SK-N-SH (cell line): ENCODE data around the gene NTM.

Experiments
- CTCF ChIP-seq: fragments of 200-600 bp; sonication (generic); IDR thresholded peaks from 2 replicates; pipeline ENCODE4 v1.6.1; 2017; ENCODE audit warnings: antibody characterized with exemption, mild to moderate bottlenecking, moderate library complexity
- EP300 ChIP-seq, 2 experiments: IDR thresholded peaks; 2 replicates each; pipeline versions ENCODE4 v1.4.0 to v1.6.1; 2012; ENCODE audit warnings: borderline replicate concordance in 1 of 2, low read depth in 1 of 2, low read length in 1 of 2
- EZH2phosphoT487 ChIP-seq: fragments of 200-600 bp; sonication (generic); IDR thresholded peaks from 2 replicates; pipeline ENCODE4 v1.6.1; 2017; ENCODE audit warnings: low read depth, mixed run types, mild to moderate bottlenecking, antibody characterized with exemption, moderate library complexity, borderline replicate concordance
- FOXJ3 ChIP-seq: sonication (generic); formaldehyde crosslinking; IDR thresholded peaks from 2 replicates; pipeline ENCODE4 v1.5.1; 2020; ENCODE audit warnings: mild to moderate bottlenecking, missing genetic modification reagents
- GATA2 ChIP-seq: sonication (generic); formaldehyde crosslinking; IDR thresholded peaks from 2 replicates; pipeline ENCODE4 v1.5.0; 2020; ENCODE audit warnings: mild to moderate bottlenecking, missing genetic modification reagents
- NFIC ChIP-seq: IDR thresholded peaks from 2 replicates; pipeline ENCODE4 v1.4.0; 2012; ENCODE audit warnings: borderline replicate concordance
- NRF1 ChIP-seq: IDR thresholded peaks from 2 replicates; pipeline ENCODE4 v1.6.1; 2012; ENCODE audit warnings: low read depth, mild to moderate bottlenecking, low read length
- POLR2AphosphoS5 ChIP-seq: IDR thresholded peaks from 2 replicates; pipeline ENCODE4 v1.6.1; 2012; ENCODE audit warnings: low read depth, low read length
- RCOR1 ChIP-seq: fragments of 150-350 bp; IDR thresholded peaks from 2 replicates; pipeline ENCODE4 v1.6.1; 2017; ENCODE audit warnings: antibody characterized with exemption, low read length
- RFX5 ChIP-seq: IDR thresholded peaks from 2 replicates; pipeline ENCODE4 v1.6.1; 2012; ENCODE audit warnings: mild to moderate bottlenecking, improper control_type of control experiment, low read length
- TAF1 ChIP-seq: IDR thresholded peaks from 2 replicates; pipeline ENCODE4 v1.6.1; 2012; ENCODE audit warnings: low read depth, mild to moderate bottlenecking, low read length, moderate library complexity, borderline replicate concordance
- TF ChIP-seq, protein P1 (sequence below): IDR thresholded peaks from 2 replicates; pipeline ENCODE4 v1.4.0; 2012; ENCODE audit warnings: low read depth, borderline replicate concordance

GRCh38 chr11:132131961-132132360 lies 761.5 kb downstream of the NTM start:
- TF ChIP-seq FOXJ3 = no peak
- no peak for TF ChIP-seq NFIC
- no peak for TF ChIP-seq POLR2AphosphoS5
- no peak for TF ChIP-seq EZH2phosphoT487
- no peak for TF ChIP-seq EP300 (IDR thresholded peaks at IDR 0.05; ENCODE audit: borderline replicate concordance in 1 of 2, low read depth in 1 of 2, low read length in 1 of 2)
- no peak for TF ChIP-seq TAF1
- no peak for TF ChIP-seq RFX5
- no peak for TF ChIP-seq CTCF
- TF ChIP-seq GATA2 = no peak
- no peak for TF ChIP-seq RCOR1
- TF ChIP-seq, protein P1, sequence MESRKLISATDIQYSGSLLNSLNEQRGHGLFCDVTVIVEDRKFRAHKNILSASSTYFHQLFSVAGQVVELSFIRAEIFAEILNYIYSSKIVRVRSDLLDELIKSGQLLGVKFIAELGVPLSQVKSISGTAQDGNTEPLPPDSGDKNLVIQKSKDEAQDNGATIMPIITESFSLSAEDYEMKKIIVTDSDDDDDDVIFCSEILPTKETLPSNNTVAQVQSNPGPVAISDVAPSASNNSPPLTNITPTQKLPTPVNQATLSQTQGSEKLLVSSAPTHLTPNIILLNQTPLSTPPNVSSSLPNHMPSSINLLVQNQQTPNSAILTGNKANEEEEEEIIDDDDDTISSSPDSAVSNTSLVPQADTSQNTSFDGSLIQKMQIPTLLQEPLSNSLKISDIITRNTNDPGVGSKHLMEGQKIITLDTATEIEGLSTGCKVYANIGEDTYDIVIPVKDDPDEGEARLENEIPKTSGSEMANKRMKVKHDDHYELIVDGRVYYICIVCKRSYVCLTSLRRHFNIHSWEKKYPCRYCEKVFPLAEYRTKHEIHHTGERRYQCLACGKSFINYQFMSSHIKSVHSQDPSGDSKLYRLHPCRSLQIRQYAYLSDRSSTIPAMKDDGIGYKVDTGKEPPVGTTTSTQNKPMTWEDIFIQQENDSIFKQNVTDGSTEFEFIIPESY = no peak
- TF ChIP-seq NRF1 = no peak
